ENCODE data around the gene MYO1D. TPM values are rescaled to one million over a fixed set of nuclear protein-coding genes. Genes with fewer than 3 reads are reported as not detected.
"Not testable (repeated sequence)": the region's sequence is repeated elsewhere in the genome, so short reads cannot be mapped to it uniquely, and the experiment has no call there.

The MYO1D gene
- polyA plus RNA-seq: 10 to 100 TPM; 31.8 to 43.2 TPM

GRCh38 chr17:32876417-32877163 lies at the start of gene MYO1D:
Gene MYO1D, minus strand, starts transcription at chr17:32877124. Its CDS starts 252 bp downstream, at chr17:32876872.
- Histone ChIP-seq H3K27me3 (ENCODE audit: control insufficient read depth in 1 of 2, insufficient read depth in 2 of 2, low read length in 2 of 2) (no peaks in the 10 kb centered on the region), H3K27ac (ENCODE audit: low read depth in 2 of 2, low read length in 1 of 2) (peak within 1 kb of the TSS; percentile 93 to 98), H3K4me3 (ENCODE audit: low read depth in 1 of 2, low read length in 2 of 2) (peak within 1 kb of the TSS; percentile 78 to 79), H3K36me3 (ENCODE audit: control insufficient read depth in 2 of 2, insufficient read depth in 2 of 2, low read length in 1 of 2) (no peaks in the 10 kb centered on the region), H3K4me1 (ENCODE audit: control insufficient read depth in 2 of 2, insufficient read depth in 2 of 2, low read length in 1 of 2) (peaks cover 0 to 3% of the 10 kb centered on the region in 2 donors), H3K9me3 (ENCODE audit: control insufficient read depth in 2 of 2, insufficient read depth in 1 of 2, low read depth in 1 of 2, low read length in 1 of 2) (no peaks in the 10 kb centered on the region)
- 0% methylated on average over 56 to 101 of the region's 101 CpGs for WGBS, 2 donors

- WGBS, 2 donors: 93 to 94% methylated on average over 5 of the region's 5 CpGs
- no peak overlapping the region for H3K4me3 ChIP-seq (ENCODE audit: low read depth in 1 of 2, low read length in 2 of 2)
Measured at GRCh38 chr17:32926183-32926582, 49.3 kb upstream of the MYO1D start.

DNA sequence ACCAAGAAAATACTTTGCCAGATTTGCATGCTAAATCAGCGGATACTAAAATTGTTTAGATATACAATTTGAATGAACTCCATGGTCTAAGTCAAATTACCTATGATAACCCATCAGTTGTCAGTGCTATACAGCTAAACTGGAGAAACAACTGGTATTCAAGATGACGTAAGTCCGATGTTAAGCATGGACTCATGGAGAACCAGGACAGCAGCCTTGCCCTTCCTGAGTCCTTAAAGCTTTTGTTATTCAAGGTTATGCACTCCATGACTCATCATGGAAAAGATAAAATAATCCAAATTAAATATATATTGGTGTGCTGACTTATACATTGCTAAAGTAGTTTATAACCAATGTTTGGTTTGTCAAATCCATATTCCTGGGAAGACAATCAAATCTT lies 47.0 kb upstream of the MYO1D start:
- H3K9me3 ChIP-seq (ENCODE audit: control insufficient read depth in 2 of 2, insufficient read depth in 1 of 2, low read depth in 1 of 2, low read length in 1 of 2); H3K27me3 ChIP-seq (ENCODE audit: control insufficient read depth in 1 of 2, insufficient read depth in 2 of 2, low read length in 2 of 2); H3K27ac ChIP-seq (ENCODE audit: low read depth in 2 of 2, low read length in 1 of 2); H3K4me3 ChIP-seq (ENCODE audit: low read depth in 1 of 2, low read length in 2 of 2); H3K36me3 ChIP-seq (ENCODE audit: control insufficient read depth in 2 of 2, insufficient read depth in 2 of 2, low read length in 1 of 2); H3K4me1 ChIP-seq (ENCODE audit: control insufficient read depth in 2 of 2, insufficient read depth in 2 of 2, low read length in 1 of 2): not testable (repeated sequence)
- 70 to 75% methylated on average over 3 of the region's 3 CpGs for WGBS, 2 donors

More at GRCh38 chr17:32926183-32926582, 49.3 kb upstream of the MYO1D start:
- H3K4me1 ChIP-seq (ENCODE audit: control insufficient read depth in 2 of 2, insufficient read depth in 2 of 2, low read length in 1 of 2): peaks cover 0 to 11% of the 10 kb centered on the region in 2 donors
- no peaks in the 10 kb centered on the region for H3K27me3 ChIP-seq (ENCODE audit: control insufficient read depth in 1 of 2, insufficient read depth in 2 of 2, low read length in 2 of 2)
- H3K9me3 ChIP-seq (ENCODE audit: control insufficient read depth in 2 of 2, insufficient read depth in 1 of 2, low read depth in 1 of 2, low read length in 1 of 2): no peaks in the 10 kb centered on the region
- H3K36me3 ChIP-seq (ENCODE audit: control insufficient read depth in 2 of 2, insufficient read depth in 2 of 2, low read length in 1 of 2): no peaks in the 10 kb centered on the region
- H3K27ac ChIP-seq (ENCODE audit: low read depth in 2 of 2, low read length in 1 of 2): no peak overlapping the region

DNA sequence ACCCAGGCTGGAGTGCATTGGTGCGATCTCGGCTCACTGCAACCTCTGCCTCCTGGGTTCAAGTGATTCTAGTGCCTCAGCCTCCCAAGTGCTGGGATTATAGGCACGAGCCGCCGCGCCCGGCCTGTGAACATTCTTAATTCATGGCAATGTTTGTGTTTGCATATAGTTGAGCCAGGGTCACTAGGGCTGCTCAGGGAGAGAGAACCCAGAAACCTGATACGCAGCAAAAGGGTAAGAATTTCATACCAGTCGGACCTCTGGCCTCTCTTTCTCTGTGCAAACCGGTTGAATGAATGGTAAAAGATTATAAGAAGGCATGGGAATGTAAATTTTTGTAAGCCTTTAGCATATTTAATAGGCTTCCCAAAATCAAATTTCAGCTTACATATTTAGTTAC lies 44.1 kb upstream of the MYO1D start:
- no peaks in the 10 kb centered on the region for H3K4me1 ChIP-seq (ENCODE audit: control insufficient read depth in 2 of 2, insufficient read depth in 2 of 2, low read length in 1 of 2)
- 85 to 86% methylated on average over 10 of the region's 10 CpGs for WGBS, 2 donors
- H3K27me3 ChIP-seq (ENCODE audit: control insufficient read depth in 1 of 2, insufficient read depth in 2 of 2, low read length in 2 of 2): no peaks in the 10 kb centered on the region
- H3K4me3 ChIP-seq (ENCODE audit: low read depth in 1 of 2, low read length in 2 of 2): no peak overlapping the region
- no peaks in the 10 kb centered on the region for H3K36me3 ChIP-seq (ENCODE audit: control insufficient read depth in 2 of 2, insufficient read depth in 2 of 2, low read length in 1 of 2)
- no peak overlapping the region for H3K27ac ChIP-seq (ENCODE audit: low read depth in 2 of 2, low read length in 1 of 2)
- no peaks in the 10 kb centered on the region for H3K9me3 ChIP-seq (ENCODE audit: control insufficient read depth in 2 of 2, insufficient read depth in 1 of 2, low read depth in 1 of 2, low read length in 1 of 2)

DNA sequence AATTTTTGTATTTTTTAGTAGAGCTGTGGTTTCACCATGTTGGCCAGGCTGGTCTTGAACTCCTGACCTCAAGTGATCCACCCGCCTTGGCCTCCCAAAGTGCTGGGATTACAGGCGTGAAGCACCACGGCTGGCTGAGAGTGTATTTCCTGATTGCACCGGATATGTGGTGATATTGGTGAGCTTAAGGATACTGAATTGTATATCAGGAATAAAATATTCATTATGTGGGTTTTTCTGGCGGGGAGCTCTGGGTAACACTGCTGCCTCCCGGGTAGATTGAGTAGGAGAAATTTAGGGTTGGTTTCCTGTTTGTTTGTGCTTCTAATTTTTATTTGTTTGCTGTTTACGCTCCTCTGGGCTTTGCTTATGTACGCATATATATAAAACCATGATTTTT lies 43.4 kb upstream of the MYO1D start:
- H3K27ac ChIP-seq (ENCODE audit: low read depth in 2 of 2, low read length in 1 of 2): no peak overlapping the region
- no peaks in the 10 kb centered on the region for H3K36me3 ChIP-seq (ENCODE audit: control insufficient read depth in 2 of 2, insufficient read depth in 2 of 2, low read length in 1 of 2)
- no peaks in the 10 kb centered on the region for H3K4me1 ChIP-seq (ENCODE audit: control insufficient read depth in 2 of 2, insufficient read depth in 2 of 2, low read length in 1 of 2)
- 72 to 84% methylated on average over 8 of the region's 8 CpGs for WGBS, 2 donors
- H3K4me3 ChIP-seq (ENCODE audit: low read depth in 1 of 2, low read length in 2 of 2): no peak overlapping the region
- no peaks in the 10 kb centered on the region for H3K9me3 ChIP-seq (ENCODE audit: control insufficient read depth in 2 of 2, insufficient read depth in 1 of 2, low read depth in 1 of 2, low read length in 1 of 2)
- H3K27me3 ChIP-seq (ENCODE audit: control insufficient read depth in 1 of 2, insufficient read depth in 2 of 2, low read length in 2 of 2): no peaks in the 10 kb centered on the region

DNA sequence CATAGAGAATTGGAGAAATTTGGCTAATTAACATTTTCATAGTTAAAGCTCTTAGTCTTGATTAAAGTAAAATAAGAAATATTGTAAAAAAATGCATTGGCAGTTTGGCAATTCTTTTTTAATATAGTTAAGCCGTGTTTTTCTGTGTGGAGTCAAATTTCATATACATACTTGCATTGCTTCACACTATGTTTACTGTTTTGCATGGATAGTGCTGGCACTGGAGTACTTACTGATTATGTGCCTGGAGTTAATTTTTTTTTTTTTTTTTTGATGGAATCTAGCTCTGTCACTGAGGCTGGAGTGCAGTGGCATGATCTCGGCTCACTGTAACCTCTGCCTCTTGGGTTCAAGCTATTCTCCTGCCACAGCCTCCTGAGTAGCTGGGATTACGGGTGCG lies 43.0 kb upstream of the MYO1D start:
- H3K27me3 ChIP-seq (ENCODE audit: control insufficient read depth in 1 of 2, insufficient read depth in 2 of 2, low read length in 2 of 2); H3K27ac ChIP-seq (ENCODE audit: low read depth in 2 of 2, low read length in 1 of 2); H3K4me1 ChIP-seq (ENCODE audit: control insufficient read depth in 2 of 2, insufficient read depth in 2 of 2, low read length in 1 of 2); H3K9me3 ChIP-seq (ENCODE audit: control insufficient read depth in 2 of 2, insufficient read depth in 1 of 2, low read depth in 1 of 2, low read length in 1 of 2); H3K36me3 ChIP-seq (ENCODE audit: control insufficient read depth in 2 of 2, insufficient read depth in 2 of 2, low read length in 1 of 2); H3K4me3 ChIP-seq (ENCODE audit: low read depth in 1 of 2, low read length in 2 of 2): not testable (repeated sequence)
- WGBS, 2 donors: 82 to 87% methylated on average over 4 of the region's 4 CpGs

GRCh38 chr17:32917842-32918241 lies 40.9 kb upstream of the MYO1D start:
- Histone ChIP-seq H3K36me3 (ENCODE audit: control insufficient read depth in 2 of 2, insufficient read depth in 2 of 2, low read length in 1 of 2) (no peaks in the 10 kb centered on the region), H3K9me3 (ENCODE audit: control insufficient read depth in 2 of 2, insufficient read depth in 1 of 2, low read depth in 1 of 2, low read length in 1 of 2) (no peaks in the 10 kb centered on the region), H3K27ac (ENCODE audit: low read depth in 2 of 2, low read length in 1 of 2) (no peak overlapping the region), H3K4me1 (ENCODE audit: control insufficient read depth in 2 of 2, insufficient read depth in 2 of 2, low read length in 1 of 2) (no peaks in the 10 kb centered on the region), H3K27me3 (ENCODE audit: control insufficient read depth in 1 of 2, insufficient read depth in 2 of 2, low read length in 2 of 2) (no peaks in the 10 kb centered on the region), H3K4me3 (ENCODE audit: low read depth in 1 of 2, low read length in 2 of 2) (no peak overlapping the region)
- WGBS, 2 donors: 84 to 89% methylated on average over 5 of the region's 5 CpGs

DNA sequence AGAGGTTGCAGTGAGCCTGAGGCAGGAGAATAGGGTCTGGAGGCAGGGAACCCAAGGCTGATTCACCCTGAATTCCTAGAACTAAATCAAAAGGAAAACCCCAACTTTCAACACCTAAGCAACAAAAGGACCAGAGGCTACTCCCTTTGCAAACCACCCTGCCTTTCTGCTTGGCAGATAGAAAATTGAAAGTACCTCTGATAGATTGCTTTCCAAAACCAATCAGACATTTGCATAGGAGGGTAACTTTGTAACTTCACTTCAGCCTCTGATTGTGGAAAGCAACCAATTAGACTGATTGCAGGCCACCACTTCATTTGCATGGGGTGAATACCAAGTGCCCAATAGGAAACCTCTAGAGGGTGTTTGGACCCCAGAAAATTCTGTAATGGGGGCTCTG lies 40.2 kb upstream of the MYO1D start:
- no peaks in the 10 kb centered on the region for H3K4me1 ChIP-seq (ENCODE audit: control insufficient read depth in 2 of 2, insufficient read depth in 2 of 2, low read length in 1 of 2)
- no peaks in the 10 kb centered on the region for H3K27me3 ChIP-seq (ENCODE audit: control insufficient read depth in 1 of 2, insufficient read depth in 2 of 2, low read length in 2 of 2)
- no peaks in the 10 kb centered on the region for H3K9me3 ChIP-seq (ENCODE audit: control insufficient read depth in 2 of 2, insufficient read depth in 1 of 2, low read depth in 1 of 2, low read length in 1 of 2)
- no peaks in the 10 kb centered on the region for H3K36me3 ChIP-seq (ENCODE audit: control insufficient read depth in 2 of 2, insufficient read depth in 2 of 2, low read length in 1 of 2)
- H3K4me3 ChIP-seq (ENCODE audit: low read depth in 1 of 2, low read length in 2 of 2): no peak overlapping the region
- H3K27ac ChIP-seq (ENCODE audit: low read depth in 2 of 2, low read length in 1 of 2): no peak overlapping the region

- no peak overlapping the region for H3K27ac ChIP-seq (ENCODE audit: low read depth in 2 of 2, low read length in 1 of 2)
Measured at GRCh38 chr17:32916134-32916533, 39.2 kb upstream of the MYO1D start.

GRCh38 chr17:32915245-32915644 lies 38.3 kb upstream of the MYO1D start:
- H3K9me3 ChIP-seq (ENCODE audit: control insufficient read depth in 2 of 2, insufficient read depth in 1 of 2, low read depth in 1 of 2, low read length in 1 of 2): no peaks in the 10 kb centered on the region
- WGBS, 2 donors: 54 to 67% methylated on average over 2 of the region's 2 CpGs
- H3K4me1 ChIP-seq (ENCODE audit: control insufficient read depth in 2 of 2, insufficient read depth in 2 of 2, low read length in 1 of 2): no peaks in the 10 kb centered on the region

More at GRCh38 chr17:32916134-32916533, 39.2 kb upstream of the MYO1D start:
- H3K27me3 ChIP-seq (ENCODE audit: control insufficient read depth in 1 of 2, insufficient read depth in 2 of 2, low read length in 2 of 2): no peaks in the 10 kb centered on the region
- 56 to 68% methylated on average over 3 of the region's 3 CpGs for WGBS, 2 donors
- H3K36me3 ChIP-seq (ENCODE audit: control insufficient read depth in 2 of 2, insufficient read depth in 2 of 2, low read length in 1 of 2): no peaks in the 10 kb centered on the region
- H3K4me3 ChIP-seq (ENCODE audit: low read depth in 1 of 2, low read length in 2 of 2): no peak overlapping the region
- no peaks in the 10 kb centered on the region for H3K4me1 ChIP-seq (ENCODE audit: control insufficient read depth in 2 of 2, insufficient read depth in 2 of 2, low read length in 1 of 2)
- H3K9me3 ChIP-seq (ENCODE audit: control insufficient read depth in 2 of 2, insufficient read depth in 1 of 2, low read depth in 1 of 2, low read length in 1 of 2): no peaks in the 10 kb centered on the region

More at GRCh38 chr17:32915245-32915644, 38.3 kb upstream of the MYO1D start:
- H3K27ac ChIP-seq (ENCODE audit: low read depth in 2 of 2, low read length in 1 of 2): no peak overlapping the region
- H3K27me3 ChIP-seq (ENCODE audit: control insufficient read depth in 1 of 2, insufficient read depth in 2 of 2, low read length in 2 of 2): no peaks in the 10 kb centered on the region
- no peak overlapping the region for H3K4me3 ChIP-seq (ENCODE audit: low read depth in 1 of 2, low read length in 2 of 2)
- H3K36me3 ChIP-seq (ENCODE audit: control insufficient read depth in 2 of 2, insufficient read depth in 2 of 2, low read length in 1 of 2): no peaks in the 10 kb centered on the region
